H1 (cell line): ENCODE data around the gene DRAXIN. TPM values are rescaled to one million over a fixed set of nuclear protein-coding genes. Genes with fewer than 3 reads are reported as not detected.

Experiments used
- KDM4A ChIP-seq: IDR thresholded peaks from one replicate; pipeline ENCODE4 v1.7.1; 2012; ENCODE audit warnings: low read depth, mild to moderate bottlenecking, moderate library complexity, low read length, inconsistent platforms; ENCODE audit not compliant: severe bottlenecking
- polyA plus RNA-seq, 7 experiments: library from polyadenylated mRNA; depleted of rRNA in 3 of 7; stranded (reverse) in 5 of 7; unstranded in 2 of 7; fragments of >200 nt in 5 of 7; fragments of 200-250 nt in 2 of 7; gene quantifications; 1 replicate in 5 of 7; 2 replicates in 1 of 7; 4 replicates in 1 of 7; pipeline versions ENCODE4 v1.2.1 to v1.2.3, GENCODE V29; 2011 to 2013; ENCODE audit warnings: missing spikeins in 2 of 7, mixed read lengths in 2 of 7
- total RNA-seq: library from RNA; stranded (reverse); fragmentation: NEBNext Ultra II Directional; extraction: Animal tissue kit (Norgen Biotek cat#: 25700); gene quantifications from 2 replicates; pipeline ENCODE4 v1.2.1, GENCODE V29; 2021

Gene DRAXIN
- total and polyA plus RNA-seq, 2 of the 8 experiments (the other 6 are each of a cell fraction or from before 2014, with no cell fraction given): 4.6 to 17.6 TPM

DNA sequence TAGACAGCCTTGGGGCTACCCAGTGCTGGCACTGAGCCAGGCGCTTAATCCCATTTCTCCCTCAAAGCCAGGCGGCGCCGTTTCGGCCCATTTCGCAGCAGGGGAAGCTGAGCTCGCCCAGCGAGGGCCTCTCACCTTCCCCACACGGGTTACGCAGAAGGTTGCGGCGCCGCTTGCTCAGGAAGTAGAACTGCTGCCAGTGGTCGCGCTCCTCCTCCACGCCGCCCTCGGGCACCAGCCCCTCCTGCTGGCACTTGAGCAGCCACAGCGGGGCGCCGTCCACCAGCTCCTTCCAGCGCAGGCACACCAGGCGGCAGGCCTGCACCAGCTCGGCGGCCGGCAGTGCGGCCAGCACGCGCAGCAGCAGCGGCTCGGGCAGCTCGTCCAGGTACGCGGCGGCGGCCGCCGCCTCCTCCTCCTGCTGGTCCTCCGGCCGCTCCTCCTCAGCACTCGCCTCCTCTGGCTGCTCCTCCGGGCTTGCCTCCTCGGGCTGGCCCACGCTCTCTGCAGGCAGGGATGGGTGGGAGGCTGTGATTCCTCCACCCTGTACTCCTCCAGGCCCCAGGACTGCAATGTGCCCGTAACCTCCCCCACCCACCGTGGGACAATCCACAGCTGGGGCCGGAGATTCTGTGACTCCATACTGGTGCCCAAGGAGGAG, 41.0 kb upstream of the DRAXIN start (continued):
- TF ChIP-seq KDM4A: peak; percentile 35
- TF ChIP-seq, all 59 proteins: peak for 11
